Measurements from ENCODE around the gene KRT86. TPM values are rescaled to one million over a fixed set of nuclear protein-coding genes. Genes with fewer than 3 reads are reported as not detected.

Gene KRT86
- polyA plus RNA-seq, 2 of the 4 experiments (the other 2 are of a cell fraction), result 23.5 to 378 TPM

DNA sequence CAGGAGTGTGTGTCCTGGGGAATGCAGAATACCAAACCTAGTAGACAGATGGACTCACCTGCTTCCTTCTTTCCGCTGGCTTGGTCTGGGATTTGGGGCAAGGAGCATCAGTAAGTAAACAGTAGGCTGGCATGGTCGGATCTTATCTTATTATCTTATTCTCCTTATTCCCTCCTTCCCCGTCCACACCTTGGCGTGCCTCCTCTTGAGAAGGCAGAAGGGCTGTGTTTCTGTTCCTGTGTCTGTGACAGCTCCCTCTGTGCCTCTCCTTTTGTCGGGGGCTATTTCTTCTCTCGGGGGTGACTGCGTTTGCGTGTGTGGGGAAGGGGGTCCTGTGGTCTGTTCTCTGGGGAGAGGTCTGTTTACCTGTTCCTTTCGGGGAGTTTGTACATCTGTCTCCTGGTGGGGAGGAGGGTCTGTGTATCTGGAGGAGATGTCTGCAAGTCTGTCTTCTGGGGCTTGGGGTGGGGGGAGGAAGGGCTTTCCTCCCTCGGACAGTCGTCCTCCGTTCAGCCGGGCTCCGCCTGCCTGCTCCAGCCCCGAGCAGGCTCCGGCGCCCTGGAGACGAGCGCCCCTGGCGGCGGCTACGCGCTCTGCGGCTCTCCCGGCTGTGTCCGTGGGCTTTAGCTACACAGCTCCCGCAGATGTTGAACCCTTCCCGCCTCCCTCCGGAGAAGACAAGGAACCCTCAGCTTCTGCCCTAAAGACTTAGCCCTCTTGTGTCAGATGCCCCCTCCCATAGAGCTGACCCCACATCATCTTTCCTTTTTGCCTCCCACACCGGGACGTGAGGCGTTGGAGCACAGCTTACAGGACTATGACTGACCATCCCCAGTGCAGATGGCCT lies 4.4 kb downstream of the KRT86 start (continued):
- TF ChIP-seq, protein P1, sequence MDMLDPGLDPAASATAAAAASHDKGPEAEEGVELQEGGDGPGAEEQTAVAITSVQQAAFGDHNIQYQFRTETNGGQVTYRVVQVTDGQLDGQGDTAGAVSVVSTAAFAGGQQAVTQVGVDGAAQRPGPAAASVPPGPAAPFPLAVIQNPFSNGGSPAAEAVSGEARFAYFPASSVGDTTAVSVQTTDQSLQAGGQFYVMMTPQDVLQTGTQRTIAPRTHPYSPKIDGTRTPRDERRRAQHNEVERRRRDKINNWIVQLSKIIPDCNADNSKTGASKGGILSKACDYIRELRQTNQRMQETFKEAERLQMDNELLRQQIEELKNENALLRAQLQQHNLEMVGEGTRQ (IDR thresholded peaks at IDR 0.05), result no peak
- TF ChIP-seq ZSCAN20 (CRISPR knock-in tag; IDR thresholded peaks at IDR 0.05) (peak; percentile 92), RNF2 (IDR thresholded peaks at IDR 0.05; ENCODE audit: borderline replicate concordance, low read depth) (no peak), TFCP2L1 (CRISPR knock-in tag; IDR thresholded peaks at IDR 0.05) (peak; percentile 96), KDM1A (IDR thresholded peaks at IDR 0.05; ENCODE audit: low read depth) (no peak), HOXA7 (CRISPR knock-in tag; IDR thresholded peaks at IDR 0.05) (peak; percentile 87; the same call in 1 of the 2 replicates), RAD21 (conservative IDR thresholded peaks at IDR 0.05 in 1 of 2, IDR thresholded peaks at IDR 0.05 in 1 of 2) (peak; percentile 85 to 89), JUN (IDR thresholded peaks at IDR 0.05) (peak in 1 of 2 experiments; percentile 90; a peak in 3 of 5 replicates), POLR2A (IDR thresholded peaks at IDR 0.05; ENCODE audit: low read length) (no peak), NFE2L2 (conservative IDR thresholded peaks at IDR 0.05; ENCODE audit: low read length) (no peak), FOSB (CRISPR knock-in tag; IDR thresholded peaks at IDR 0.05) (peak; percentile 96), RARB (CRISPR knock-in tag; IDR thresholded peaks at IDR 0.05) (peak; percentile 44; the same call in 1 of the 2 replicates), RCOR1 (IDR thresholded peaks at IDR 0.05; ENCODE audit: low read depth, low read length) (no peak), KDM5A (IDR thresholded peaks at IDR 0.05) (no peak), MYC (IDR thresholded peaks at IDR 0.05; ENCODE audit: borderline replicate concordance, low read length) (no peak), MAFK (IDR thresholded peaks at IDR 0.05; ENCODE audit: partially characterized antibody) (no peak), EHF (CRISPR knock-in tag; IDR thresholded peaks at IDR 0.05) (peak; percentile 97), EHMT2 (IDR thresholded peaks at IDR 0.05; ENCODE audit: low read depth) (no peak), HDAC2 (IDR thresholded peaks at IDR 0.05) (no peak), CEBPB (IDR thresholded peaks at IDR 0.05) (no peak), HOXB13 (CRISPR knock-in tag; IDR thresholded peaks at IDR 0.05; ENCODE audit: low read depth) (peak; percentile 98), RFX5 (IDR thresholded peaks at IDR 0.05) (no peak), POLR2AphosphoS2 (conservative IDR thresholded peaks at IDR 0.05; ENCODE audit: low read length) (no peak), ZNF302 (CRISPR knock-in tag; IDR thresholded peaks at IDR 0.05) (peak; percentile 90), CHD4 (IDR thresholded peaks at IDR 0.05; ENCODE audit: borderline replicate concordance) (no peak), EP300 (IDR thresholded peaks at IDR 0.05) (no peak), CBX8 (IDR thresholded peaks at IDR 0.05) (no peak), NR3C1 (IDR thresholded peaks at IDR 0.05) (no peak)
- TF ChIP-seq, protein P2, sequence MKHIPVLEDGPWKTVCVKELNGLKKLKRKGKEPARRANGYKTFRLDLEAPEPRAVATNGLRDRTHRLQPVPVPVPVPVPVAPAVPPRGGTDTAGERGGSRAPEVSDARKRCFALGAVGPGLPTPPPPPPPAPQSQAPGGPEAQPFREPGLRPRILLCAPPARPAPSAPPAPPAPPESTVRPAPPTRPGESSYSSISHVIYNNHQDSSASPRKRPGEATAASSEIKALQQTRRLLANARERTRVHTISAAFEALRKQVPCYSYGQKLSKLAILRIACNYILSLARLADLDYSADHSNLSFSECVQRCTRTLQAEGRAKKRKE (CRISPR knock-in tag; IDR thresholded peaks at IDR 0.05; ENCODE audit: low read depth), result peak; percentile 96
- TF ChIP-seq, protein P3, sequence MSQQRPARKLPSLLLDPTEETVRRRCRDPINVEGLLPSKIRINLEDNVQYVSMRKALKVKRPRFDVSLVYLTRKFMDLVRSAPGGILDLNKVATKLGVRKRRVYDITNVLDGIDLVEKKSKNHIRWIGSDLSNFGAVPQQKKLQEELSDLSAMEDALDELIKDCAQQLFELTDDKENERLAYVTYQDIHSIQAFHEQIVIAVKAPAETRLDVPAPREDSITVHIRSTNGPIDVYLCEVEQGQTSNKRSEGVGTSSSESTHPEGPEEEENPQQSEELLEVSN (IDR thresholded peaks at IDR 0.05; ENCODE audit: borderline replicate concordance, low read depth), result peak; percentile 76
- TF ChIP-seq, protein P4, sequence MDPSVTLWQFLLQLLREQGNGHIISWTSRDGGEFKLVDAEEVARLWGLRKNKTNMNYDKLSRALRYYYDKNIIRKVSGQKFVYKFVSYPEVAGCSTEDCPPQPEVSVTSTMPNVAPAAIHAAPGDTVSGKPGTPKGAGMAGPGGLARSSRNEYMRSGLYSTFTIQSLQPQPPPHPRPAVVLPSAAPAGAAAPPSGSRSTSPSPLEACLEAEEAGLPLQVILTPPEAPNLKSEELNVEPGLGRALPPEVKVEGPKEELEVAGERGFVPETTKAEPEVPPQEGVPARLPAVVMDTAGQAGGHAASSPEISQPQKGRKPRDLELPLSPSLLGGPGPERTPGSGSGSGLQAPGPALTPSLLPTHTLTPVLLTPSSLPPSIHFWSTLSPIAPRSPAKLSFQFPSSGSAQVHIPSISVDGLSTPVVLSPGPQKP (IDR thresholded peaks at IDR 0.05; ENCODE audit: low read depth, low read length), result no peak
- TF ChIP-seq, protein P5, sequence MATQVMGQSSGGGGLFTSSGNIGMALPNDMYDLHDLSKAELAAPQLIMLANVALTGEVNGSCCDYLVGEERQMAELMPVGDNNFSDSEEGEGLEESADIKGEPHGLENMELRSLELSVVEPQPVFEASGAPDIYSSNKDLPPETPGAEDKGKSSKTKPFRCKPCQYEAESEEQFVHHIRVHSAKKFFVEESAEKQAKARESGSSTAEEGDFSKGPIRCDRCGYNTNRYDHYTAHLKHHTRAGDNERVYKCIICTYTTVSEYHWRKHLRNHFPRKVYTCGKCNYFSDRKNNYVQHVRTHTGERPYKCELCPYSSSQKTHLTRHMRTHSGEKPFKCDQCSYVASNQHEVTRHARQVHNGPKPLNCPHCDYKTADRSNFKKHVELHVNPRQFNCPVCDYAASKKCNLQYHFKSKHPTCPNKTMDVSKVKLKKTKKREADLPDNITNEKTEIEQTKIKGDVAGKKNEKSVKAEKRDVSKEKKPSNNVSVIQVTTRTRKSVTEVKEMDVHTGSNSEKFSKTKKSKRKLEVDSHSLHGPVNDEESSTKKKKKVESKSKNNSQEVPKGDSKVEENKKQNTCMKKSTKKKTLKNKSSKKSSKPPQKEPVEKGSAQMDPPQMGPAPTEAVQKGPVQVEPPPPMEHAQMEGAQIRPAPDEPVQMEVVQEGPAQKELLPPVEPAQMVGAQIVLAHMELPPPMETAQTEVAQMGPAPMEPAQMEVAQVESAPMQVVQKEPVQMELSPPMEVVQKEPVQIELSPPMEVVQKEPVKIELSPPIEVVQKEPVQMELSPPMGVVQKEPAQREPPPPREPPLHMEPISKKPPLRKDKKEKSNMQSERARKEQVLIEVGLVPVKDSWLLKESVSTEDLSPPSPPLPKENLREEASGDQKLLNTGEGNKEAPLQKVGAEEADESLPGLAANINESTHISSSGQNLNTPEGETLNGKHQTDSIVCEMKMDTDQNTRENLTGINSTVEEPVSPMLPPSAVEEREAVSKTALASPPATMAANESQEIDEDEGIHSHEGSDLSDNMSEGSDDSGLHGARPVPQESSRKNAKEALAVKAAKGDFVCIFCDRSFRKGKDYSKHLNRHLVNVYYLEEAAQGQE (IDR thresholded peaks at IDR 0.05), result no peak
